Keratinocyte (primary cell): ENCODE data around the gene WDR46. TPM values are rescaled to one million over a fixed set of nuclear protein-coding genes. Genes with fewer than 3 reads are reported as not detected.

Experiments
- DNase-seq: peaks from one replicate; pipeline ENCODE4 v3.0.0-alpha.2; 2011; ENCODE audit warnings: low read depth, missing footprints, low spot score
- FAIRE-seq: peaks from 2 replicates; lab custom pipeline; 2011; peaks lifted over from hg19 to GRCh38; lab: Jason Lieb, UNC
- H2AFZ ChIP-seq: 2 replicates; pipeline ENCODE4 v1.6.0; 2012; ENCODE audit warnings: low read length, control low read depth, inconsistent platforms; ENCODE audit not compliant: control insufficient read depth
- H3K27ac ChIP-seq: 2 replicates; pipeline ENCODE4 v1.5.1; 2011; ENCODE audit warnings: low read length; ENCODE audit not compliant: control insufficient read depth, insufficient read depth
- H3K27me3 ChIP-seq: 3 replicates; pipeline ENCODE4 v1.6.0; 2011; ENCODE audit warnings: low read length; ENCODE audit not compliant: control insufficient read depth, insufficient read depth; ENCODE audit errors: extremely low read depth
- H3K36me3 ChIP-seq, 2 experiments: 2 replicates in 1 of 2; 3 replicates in 1 of 2; pipeline ENCODE4 v1.5.1; 2011; ENCODE audit warnings: low read length in 2 of 2, mild to moderate bottlenecking in 1 of 2; ENCODE audit not compliant: control insufficient read depth in 2 of 2, insufficient read depth in 2 of 2; ENCODE audit errors: extremely low read depth in 1 of 2
- H3K4me1 ChIP-seq: 3 replicates; pipeline ENCODE4 v1.5.1; 2011; ENCODE audit warnings: low read length; ENCODE audit not compliant: control insufficient read depth, insufficient read depth; ENCODE audit errors: extremely low read depth
- H3K4me2 ChIP-seq: 3 replicates; pipeline ENCODE4 v1.6.0; 2011; ENCODE audit warnings: low read depth, low read length; ENCODE audit not compliant: control insufficient read depth, insufficient read depth; ENCODE audit errors: extremely low read depth
- H3K4me3 ChIP-seq, 3 experiments: fragments of 200-600 bp in 1 of 3; sonication (generic) in 1 of 3; 2 replicates in 2 of 3; 3 replicates in 1 of 3; pipeline ENCODE4 v1.5.1; 2011 to 2016; ENCODE audit warnings: low read length in 3 of 3, mild to moderate bottlenecking in 3 of 3, control low read depth in 2 of 3, inconsistent platforms in 1 of 3, low read depth in 1 of 3, mixed read lengths in 1 of 3, mixed run types in 1 of 3, moderate library complexity in 1 of 3; ENCODE audit not compliant: control insufficient read depth in 2 of 3, insufficient read depth in 2 of 3; ENCODE audit errors: extremely low read depth in 1 of 3
- H3K79me2 ChIP-seq: 2 replicates; pipeline ENCODE4 v1.6.0; 2012; ENCODE audit warnings: low read length; ENCODE audit not compliant: control insufficient read depth, insufficient read depth
- H3K9ac ChIP-seq: 3 replicates; pipeline ENCODE4 v1.6.0; 2011; ENCODE audit warnings: low read length; ENCODE audit not compliant: control insufficient read depth, insufficient read depth; ENCODE audit errors: extremely low read depth
- H3K9me1 ChIP-seq: 3 replicates; pipeline ENCODE4 v1.6.0; 2011; ENCODE audit warnings: low read length; ENCODE audit not compliant: control insufficient read depth, insufficient read depth; ENCODE audit errors: extremely low read depth
- H3K9me3 ChIP-seq: 2 replicates; pipeline ENCODE4 v1.5.1; 2012; ENCODE audit warnings: low read depth, low read length; ENCODE audit not compliant: control insufficient read depth
- H4K20me1 ChIP-seq: 3 replicates; pipeline ENCODE4 v1.6.0; 2011; ENCODE audit warnings: low read length; ENCODE audit not compliant: control insufficient read depth, insufficient read depth; ENCODE audit errors: extremely low read depth
- CTCF ChIP-seq, 3 experiments: IDR thresholded peaks in 1 of 3; conservative IDR thresholded peaks in 1 of 3; optimal IDR thresholded peaks in 1 of 3; 2 replicates in 2 of 3; 3 replicates in 1 of 3; pipeline versions ENCODE3 to v1.5.1; 2011; ENCODE audit warnings: low read length in 3 of 3, mild to moderate bottlenecking in 3 of 3, moderate library complexity in 2 of 3, control low read depth in 1 of 3, inconsistent platforms in 1 of 3; ENCODE audit not compliant: insufficient read depth in 2 of 3; ENCODE audit errors: extremely low read depth in 1 of 3
- EZH2 ChIP-seq: IDR thresholded peaks from one replicate; pipeline ENCODE4 v1.6.1; 2012; ENCODE audit warnings: inconsistent platforms, mild to moderate bottlenecking, low read length, moderate library complexity
- dilution Hi-C: fragments of 300-500 bp; cut with MboI; formaldehyde crosslinking; loops from one replicate; pipeline ENCODE4 v1.7.0; 2020; ENCODE audit warnings: low sequenced_read_pairs; ENCODE audit not compliant: extremely low pct_ligation_motif_present
- polyA plus RNA-seq, 5 experiments: library from polyadenylated mRNA; depleted of rRNA in 3 of 5; stranded (reverse) in 3 of 5; stranded (forward) in 1 of 5; unstranded in 1 of 5; fragments of >200 nt; gene quantifications; 1 replicate in 1 of 5; 2 replicates in 3 of 5; 3 replicates in 1 of 5; pipeline versions ENCODE4 v1.2.1 to v1.2.3, GENCODE V29; 2011 to 2012; ENCODE audit warnings: missing spikeins in 2 of 5, low read depth in 1 of 5, low replicate concordance in 1 of 5

The WDR46 gene
- polyA plus RNA-seq, 1 donor (not counting 4 experiments of a cell fraction or from before 2014, with no cell fraction given) = 43.0 TPM

- H4K20me1 ChIP-seq = no peaks in the 10 kb centered on the region
- H3K9me1 ChIP-seq = no peaks in the 10 kb centered on the region
- FAIRE-seq = no peak
- H3K4me2 ChIP-seq = no peak overlapping the region
- H3K36me3 ChIP-seq = peaks cover 0 to 14% of the 10 kb centered on the region in 2 experiments
- no peak for DNase-seq
- H3K4me3 ChIP-seq = no peak overlapping the region
- no peaks in the 10 kb centered on the region for H3K9me3 ChIP-seq
- peaks cover 35% of the 10 kb centered on the region for H3K4me1 ChIP-seq
- H3K27ac ChIP-seq = no peak overlapping the region
- H3K79me2 ChIP-seq = no peaks in the 10 kb centered on the region
- dilution Hi-C loops = no loop called here
- TF ChIP-seq CTCF (optimal IDR thresholded peaks at IDR 0.05 in 1 of 3, IDR thresholded peaks at IDR 0.05 in 1 of 3, conservative IDR thresholded peaks at IDR 0.05 in 1 of 3; ENCODE audit: extremely low read depth in 1 of 3, insufficient read depth in 2 of 3, low read length in 3 of 3) = no peak
- TF ChIP-seq EZH2 = no peak
- no peak overlapping the region for H2AFZ ChIP-seq
- H3K9ac ChIP-seq = no peak overlapping the region
- H3K27me3 ChIP-seq = no peaks in the 10 kb centered on the region
Measured at GRCh38 chr6:33252759-33253158, 36.3 kb downstream of the WDR46 start.

DNA sequence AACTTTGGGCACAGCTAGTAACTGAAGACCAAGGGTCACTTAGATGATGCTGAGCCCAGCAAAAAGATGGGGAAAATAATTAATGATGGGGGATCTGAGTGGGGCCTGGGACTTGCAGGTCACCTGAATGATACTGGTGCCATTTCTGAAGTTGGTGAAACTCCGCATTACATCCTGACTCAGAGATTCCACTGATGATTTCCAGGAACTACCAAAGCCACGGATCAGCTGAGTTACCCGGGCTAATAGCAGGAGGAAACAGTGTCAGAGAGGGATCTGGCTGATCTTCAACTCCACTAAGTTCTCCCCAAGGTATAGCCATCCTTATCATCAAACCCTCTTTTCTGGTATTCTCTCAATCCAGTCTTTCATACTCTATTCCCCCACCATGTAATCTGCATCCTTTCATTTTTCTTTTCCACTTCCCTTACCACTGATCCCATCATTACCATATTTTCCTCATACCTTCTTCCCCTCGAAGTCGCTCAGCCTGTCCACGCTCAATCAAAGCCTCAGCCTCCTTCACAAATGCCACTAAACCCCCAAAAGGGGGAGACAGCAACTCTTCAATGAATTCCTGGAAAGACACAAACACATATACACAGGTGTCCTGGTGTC, 37.5 kb downstream of the WDR46 start:
- Histone ChIP-seq H2AFZ (no peak overlapping the region), H3K4me1 (peaks cover 36% of the 10 kb centered on the region), H3K9me3 (no peaks in the 10 kb centered on the region), H3K9me1 (no peaks in the 10 kb centered on the region), H3K4me3 (no peak overlapping the region), H3K27me3 (no peaks in the 10 kb centered on the region), H3K36me3 (peaks cover 0 to 14% of the 10 kb centered on the region in 2 experiments), H3K9ac (no peak overlapping the region), H3K79me2 (no peaks in the 10 kb centered on the region), H4K20me1 (no peaks in the 10 kb centered on the region), H3K4me2 (no peak overlapping the region), H3K27ac (no peak overlapping the region)
- no peak for DNase-seq
- dilution Hi-C loops = no loop called here
- FAIRE-seq = no peak
- TF ChIP-seq CTCF (optimal IDR thresholded peaks at IDR 0.05 in 1 of 3, IDR thresholded peaks at IDR 0.05 in 1 of 3, conservative IDR thresholded peaks at IDR 0.05 in 1 of 3; ENCODE audit: extremely low read depth in 1 of 3, insufficient read depth in 2 of 3, low read length in 3 of 3) = no peak
- TF ChIP-seq EZH2 = no peak
